HG03025 (cell line): ENCODE measurements around the gene WDSUB1.

Experiments
- ATAC-seq: cut with Tn5 transposase; IDR thresholded peaks from one replicate; pipeline ENCODE4 v1.9.1; 2021; ENCODE audit warnings: mild to moderate bottlenecking, moderate library complexity; ENCODE audit not compliant: unreplicated experiment, low FRiP score

WDSUB1 gene

GRCh38 chr2:159199761-159200465 is 86.6 kb downstream of the WDSUB1 start:
- no peak for ATAC-seq

DNA sequence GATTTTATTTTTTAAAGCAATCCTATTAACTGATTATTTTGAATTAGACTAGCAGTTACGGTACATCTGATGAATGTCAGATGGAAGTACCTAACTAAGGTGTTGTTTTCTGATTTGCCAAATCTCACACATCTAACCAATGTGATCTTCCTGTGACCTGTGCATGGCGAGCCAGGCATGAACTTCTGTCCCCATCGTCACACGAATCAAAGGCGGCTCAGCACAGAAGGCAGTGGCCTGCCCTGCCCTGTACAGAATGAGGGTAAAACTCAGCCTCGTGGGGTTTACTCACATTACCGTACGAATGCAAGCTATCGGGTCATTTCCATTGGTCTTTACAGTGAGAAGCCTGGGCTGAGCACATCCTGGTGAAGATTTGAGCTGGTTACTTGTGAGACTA is 87.3 kb downstream of the WDSUB1 start:
- ATAC-seq, result no peak

DNA sequence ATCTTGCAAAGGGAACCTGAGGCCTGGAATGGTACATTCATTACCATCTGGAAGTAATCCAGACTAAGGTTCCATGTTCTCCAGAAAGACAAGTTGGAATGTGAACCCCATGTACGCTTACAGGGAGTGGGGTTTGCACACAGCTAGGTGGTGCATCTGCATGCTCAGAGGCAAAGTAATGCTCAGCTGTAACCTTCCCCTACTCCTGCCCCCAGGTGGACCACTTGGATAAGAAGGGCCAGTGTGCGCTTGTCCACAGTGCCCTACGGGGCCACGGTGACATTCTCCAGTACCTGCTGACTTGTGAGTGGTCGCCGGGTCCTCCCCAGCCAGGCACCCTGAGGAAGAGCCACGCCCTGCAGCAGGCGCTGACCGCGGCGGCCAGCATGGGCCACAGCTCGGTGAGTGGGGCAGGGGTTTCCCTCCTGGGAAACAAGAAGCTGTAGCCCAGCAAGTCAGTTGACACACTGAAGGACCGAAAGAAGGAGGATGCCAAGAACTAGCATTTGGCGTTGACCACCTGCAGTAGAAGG is 90.0 kb downstream of the WDSUB1 start:
- no peak for ATAC-seq

DNA sequence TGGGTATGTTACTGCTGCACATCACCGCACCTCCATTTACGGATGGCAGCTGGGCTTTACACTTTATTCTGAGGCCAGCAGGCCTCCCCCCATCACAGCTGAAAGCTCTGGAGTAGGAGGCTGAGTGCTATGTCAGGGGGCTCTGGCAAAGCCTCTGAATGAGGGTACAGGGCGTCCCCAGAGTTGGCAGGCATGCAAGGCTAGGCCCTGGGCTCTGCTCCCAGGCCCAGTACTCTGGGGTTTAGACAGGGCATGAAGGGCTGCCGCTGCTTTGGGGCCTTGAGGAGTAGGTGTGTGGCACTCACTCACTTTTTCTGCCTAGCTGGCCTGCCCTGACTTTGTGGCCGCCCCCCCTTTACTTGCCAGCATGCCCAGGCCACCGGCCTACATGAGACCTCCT is 90.8 kb downstream of the WDSUB1 start:
- ATAC-seq, result no peak

GRCh38 chr2:159194241-159194640 is 92.3 kb downstream of the WDSUB1 start:
- ATAC-seq, result no peak

- ATAC-seq, result no peak
Observed at GRCh38 chr2:159193791-159194190, 92.7 kb downstream of the WDSUB1 start.

DNA sequence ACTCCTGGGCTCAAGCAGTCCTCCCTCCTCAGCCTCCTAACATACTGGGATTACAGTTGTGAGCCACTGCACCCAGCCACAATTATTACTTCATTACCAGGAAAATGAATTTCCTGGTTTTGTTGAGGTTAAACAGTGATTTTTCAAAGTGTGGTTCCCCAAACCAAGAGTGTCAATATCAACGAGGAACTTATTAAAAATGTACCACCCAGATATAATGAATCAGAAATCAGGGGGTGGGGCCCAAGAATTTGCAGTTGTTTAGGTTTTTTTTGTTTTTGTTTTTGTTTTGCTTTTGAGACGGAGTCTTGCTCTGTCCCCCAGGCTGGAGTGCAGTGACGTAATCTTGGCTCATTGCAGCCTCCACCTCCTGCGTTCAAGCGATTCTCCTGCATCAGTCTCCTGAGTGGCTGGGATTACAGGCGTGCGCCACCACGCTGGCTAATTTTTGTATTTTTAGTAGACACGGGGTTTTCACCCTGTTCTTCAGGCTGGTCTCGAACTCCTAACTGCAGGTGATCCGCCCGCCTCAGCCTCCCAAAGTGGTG is 94.1 kb downstream of the WDSUB1 start:
- no peak for ATAC-seq

GRCh38 chr2:159188449-159188848 is 98.1 kb downstream of the WDSUB1 start:
- no peak for ATAC-seq

DNA sequence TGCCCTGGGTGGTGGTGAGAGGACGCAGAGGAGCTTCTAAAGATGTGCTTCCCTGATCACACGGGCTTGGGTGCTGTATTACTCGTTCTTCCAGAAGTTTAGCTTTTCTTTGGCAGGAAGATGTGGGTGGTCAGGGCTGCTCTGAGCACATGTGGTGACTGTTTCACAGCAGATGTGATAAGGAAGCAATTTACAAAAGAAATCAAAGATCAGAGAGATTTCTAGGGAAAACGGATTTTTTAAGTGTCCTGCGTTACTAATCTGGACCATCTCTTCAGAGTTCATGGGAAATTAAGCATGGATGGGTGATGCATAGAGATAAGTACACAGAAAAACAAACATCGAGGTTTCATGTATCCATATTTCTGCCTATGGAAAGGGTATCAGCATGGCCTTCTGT is 99.4 kb downstream of the WDSUB1 start:
- no peak for ATAC-seq

DNA sequence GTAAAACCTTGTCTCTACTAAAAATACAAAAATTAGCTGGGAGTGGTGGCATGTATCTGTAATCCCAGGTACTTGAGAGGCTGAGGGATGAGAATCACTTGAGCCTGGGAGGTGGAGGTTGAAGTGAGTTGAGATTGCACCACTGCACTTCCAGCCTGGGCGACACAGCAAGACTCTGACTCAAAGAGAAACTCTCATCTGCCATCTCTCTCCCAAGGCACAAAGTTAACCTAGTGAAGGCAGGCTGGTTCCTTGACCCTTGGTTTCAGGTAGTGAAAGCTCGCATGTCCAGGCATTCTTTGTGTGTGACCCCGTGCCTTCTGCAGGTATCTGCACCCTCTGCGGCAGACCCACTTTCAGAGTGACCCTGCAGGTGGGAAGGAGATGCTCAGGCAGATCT is 100.0 kb downstream of the WDSUB1 start:
- ATAC-seq, result no peak
